Amniotic stem cell (primary cell): ENCODE data around the gene USP47.
A peak's percentile ranks its signal among the peaks of the same experiment; 100 is the strongest.

Source experiments
- DNase-seq: peaks from one replicate; lab custom pipeline; 2025; lab: John Stamatoyannopoulos, UW

USP47 gene

GRCh38 chr11:11966354-11966741, 124.6 kb downstream of the USP47 start:
- no peak for DNase-seq

- DNase-seq: no peak
Observed at GRCh38 chr11:11966826-11967668, 125.3 kb downstream of the USP47 start.

GRCh38 chr11:11967669-11968510, 126.1 kb downstream of the USP47 start:
- DNase-seq: no peak

GRCh38 chr11:11968511-11969280, 126.9 kb downstream of the USP47 start:
- no peak for DNase-seq

- DNase-seq: no peak
Observed at GRCh38 chr11:11969380-11970215, 127.8 kb downstream of the USP47 start.

- no peak for DNase-seq
Observed at GRCh38 chr11:11970556-11970955, 128.8 kb downstream of the USP47 start.

- DNase-seq: no peak
Observed at GRCh38 chr11:11971906-11972547, 130.3 kb downstream of the USP47 start.

- no peak for DNase-seq
Observed at GRCh38 chr11:11972730-11973341, 131.1 kb downstream of the USP47 start.

GRCh38 chr11:11973361-11973800, 131.6 kb downstream of the USP47 start:
- peak; percentile 50 for DNase-seq

- DNase-seq: no peak
Observed at GRCh38 chr11:11973866-11974265, 132.1 kb downstream of the USP47 start.

- DNase-seq: no peak
Observed at GRCh38 chr11:11975201-11976092, 133.7 kb downstream of the USP47 start.

- DNase-seq: no peak
Observed at GRCh38 chr11:11976481-11977127, 134.8 kb downstream of the USP47 start.

- DNase-seq: peak; percentile 77
Observed at GRCh38 chr11:11977206-11977938, 135.6 kb downstream of the USP47 start.

- no peak for DNase-seq
Observed at GRCh38 chr11:11978098-11978637, 136.4 kb downstream of the USP47 start.

GRCh38 chr11:11978792-11979487, 137.2 kb downstream of the USP47 start:
- DNase-seq: no peak

- DNase-seq: peak; percentile 42
Observed at GRCh38 chr11:11979488-11980117, 137.8 kb downstream of the USP47 start.

GRCh38 chr11:11980200-11980599, 138.4 kb downstream of the USP47 start:
- no peak for DNase-seq
